Measurements from ENCODE around the gene MED8. TPM values are rescaled to one million over a fixed set of nuclear protein-coding genes. Genes with fewer than 3 reads are reported as not detected.
A peak's percentile ranks its signal among the peaks of the same experiment; 100 is the strongest.

The MED8 gene
- total and polyA plus RNA-seq, 2 of the 13 experiments (the other 11 are each of a cell fraction or from before 2014, with no cell fraction given): 16.9 to 77.4 TPM

DNA sequence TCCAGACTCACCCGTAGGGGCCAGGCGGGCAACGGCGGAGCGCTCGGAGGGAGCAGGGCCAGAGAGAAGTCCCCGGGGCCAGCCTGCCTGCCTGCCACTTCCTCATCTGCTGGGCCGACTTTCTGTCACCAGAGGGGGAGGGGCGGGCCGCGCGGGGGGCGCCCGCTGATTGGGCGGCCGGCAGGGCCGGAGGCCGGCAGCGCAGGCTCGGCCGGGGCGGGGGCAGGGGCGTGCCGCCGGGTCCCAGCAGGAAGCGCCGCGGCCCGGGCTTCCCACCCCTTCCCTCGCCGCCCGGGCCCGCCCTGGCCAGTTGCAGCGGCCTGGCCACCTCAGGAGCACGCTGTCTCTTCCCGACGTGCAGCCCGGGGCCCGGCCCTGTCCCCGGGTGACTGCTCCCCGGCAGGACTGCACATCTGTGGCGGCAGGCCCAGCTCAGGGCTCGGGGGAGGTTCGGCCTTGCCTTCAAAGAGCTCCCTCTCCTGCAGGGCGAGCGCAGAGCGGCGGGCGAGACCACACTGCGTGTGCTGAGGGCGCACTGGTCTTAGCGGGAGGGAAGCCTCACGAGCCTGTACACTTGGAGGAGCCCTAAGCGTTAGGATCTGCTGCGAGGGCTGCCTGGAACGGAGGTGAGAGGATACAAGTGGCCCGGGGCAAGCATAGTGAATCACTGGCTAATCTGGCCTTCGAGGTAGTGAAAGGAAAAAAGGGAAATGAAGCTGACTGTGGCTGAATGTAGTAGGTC lies 21.5 kb downstream of the MED8 start, which contains the start of gene ELOVL1 (continued):
- TF ChIP-seq, protein P1, sequence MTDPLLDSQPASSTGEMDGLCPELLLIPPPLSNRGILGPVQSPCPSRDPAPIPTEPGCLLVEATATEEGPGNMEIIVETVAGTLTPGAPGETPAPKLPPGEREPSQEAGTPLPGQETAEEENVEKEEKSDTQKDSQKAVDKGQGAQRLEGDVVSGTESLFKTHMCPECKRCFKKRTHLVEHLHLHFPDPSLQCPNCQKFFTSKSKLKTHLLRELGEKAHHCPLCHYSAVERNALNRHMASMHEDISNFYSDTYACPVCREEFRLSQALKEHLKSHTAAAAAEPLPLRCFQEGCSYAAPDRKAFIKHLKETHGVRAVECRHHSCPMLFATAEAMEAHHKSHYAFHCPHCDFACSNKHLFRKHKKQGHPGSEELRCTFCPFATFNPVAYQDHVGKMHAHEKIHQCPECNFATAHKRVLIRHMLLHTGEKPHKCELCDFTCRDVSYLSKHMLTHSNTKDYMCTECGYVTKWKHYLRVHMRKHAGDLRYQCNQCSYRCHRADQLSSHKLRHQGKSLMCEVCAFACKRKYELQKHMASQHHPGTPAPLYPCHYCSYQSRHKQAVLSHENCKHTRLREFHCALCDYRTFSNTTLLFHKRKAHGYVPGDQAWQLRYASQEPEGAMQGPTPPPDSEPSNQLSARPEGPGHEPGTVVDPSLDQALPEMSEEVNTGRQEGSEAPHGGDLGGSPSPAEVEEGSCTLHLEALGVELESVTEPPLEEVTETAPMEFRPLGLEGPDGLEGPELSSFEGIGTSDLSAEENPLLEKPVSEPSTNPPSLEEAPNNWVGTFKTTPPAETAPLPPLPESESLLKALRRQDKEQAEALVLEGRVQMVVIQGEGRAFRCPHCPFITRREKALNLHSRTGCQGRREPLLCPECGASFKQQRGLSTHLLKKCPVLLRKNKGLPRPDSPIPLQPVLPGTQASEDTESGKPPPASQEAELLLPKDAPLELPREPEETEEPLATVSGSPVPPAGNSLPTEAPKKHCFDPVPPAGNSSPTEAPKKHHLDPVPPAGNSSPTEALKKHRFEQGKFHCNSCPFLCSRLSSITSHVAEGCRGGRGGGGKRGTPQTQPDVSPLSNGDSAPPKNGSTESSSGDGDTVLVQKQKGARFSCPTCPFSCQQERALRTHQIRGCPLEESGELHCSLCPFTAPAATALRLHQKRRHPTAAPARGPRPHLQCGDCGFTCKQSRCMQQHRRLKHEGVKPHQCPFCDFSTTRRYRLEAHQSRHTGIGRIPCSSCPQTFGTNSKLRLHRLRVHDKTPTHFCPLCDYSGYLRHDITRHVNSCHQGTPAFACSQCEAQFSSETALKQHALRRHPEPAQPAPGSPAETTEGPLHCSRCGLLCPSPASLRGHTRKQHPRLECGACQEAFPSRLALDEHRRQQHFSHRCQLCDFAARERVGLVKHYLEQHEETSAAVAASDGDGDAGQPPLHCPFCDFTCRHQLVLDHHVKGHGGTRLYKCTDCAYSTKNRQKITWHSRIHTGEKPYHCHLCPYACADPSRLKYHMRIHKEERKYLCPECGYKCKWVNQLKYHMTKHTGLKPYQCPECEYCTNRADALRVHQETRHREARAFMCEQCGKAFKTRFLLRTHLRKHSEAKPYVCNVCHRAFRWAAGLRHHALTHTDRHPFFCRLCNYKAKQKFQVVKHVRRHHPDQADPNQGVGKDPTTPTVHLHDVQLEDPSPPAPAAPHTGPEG (CRISPR knock-in tag; IDR thresholded peaks at IDR 0.05): peak; percentile 87
- TF ChIP-seq, protein P2, sequence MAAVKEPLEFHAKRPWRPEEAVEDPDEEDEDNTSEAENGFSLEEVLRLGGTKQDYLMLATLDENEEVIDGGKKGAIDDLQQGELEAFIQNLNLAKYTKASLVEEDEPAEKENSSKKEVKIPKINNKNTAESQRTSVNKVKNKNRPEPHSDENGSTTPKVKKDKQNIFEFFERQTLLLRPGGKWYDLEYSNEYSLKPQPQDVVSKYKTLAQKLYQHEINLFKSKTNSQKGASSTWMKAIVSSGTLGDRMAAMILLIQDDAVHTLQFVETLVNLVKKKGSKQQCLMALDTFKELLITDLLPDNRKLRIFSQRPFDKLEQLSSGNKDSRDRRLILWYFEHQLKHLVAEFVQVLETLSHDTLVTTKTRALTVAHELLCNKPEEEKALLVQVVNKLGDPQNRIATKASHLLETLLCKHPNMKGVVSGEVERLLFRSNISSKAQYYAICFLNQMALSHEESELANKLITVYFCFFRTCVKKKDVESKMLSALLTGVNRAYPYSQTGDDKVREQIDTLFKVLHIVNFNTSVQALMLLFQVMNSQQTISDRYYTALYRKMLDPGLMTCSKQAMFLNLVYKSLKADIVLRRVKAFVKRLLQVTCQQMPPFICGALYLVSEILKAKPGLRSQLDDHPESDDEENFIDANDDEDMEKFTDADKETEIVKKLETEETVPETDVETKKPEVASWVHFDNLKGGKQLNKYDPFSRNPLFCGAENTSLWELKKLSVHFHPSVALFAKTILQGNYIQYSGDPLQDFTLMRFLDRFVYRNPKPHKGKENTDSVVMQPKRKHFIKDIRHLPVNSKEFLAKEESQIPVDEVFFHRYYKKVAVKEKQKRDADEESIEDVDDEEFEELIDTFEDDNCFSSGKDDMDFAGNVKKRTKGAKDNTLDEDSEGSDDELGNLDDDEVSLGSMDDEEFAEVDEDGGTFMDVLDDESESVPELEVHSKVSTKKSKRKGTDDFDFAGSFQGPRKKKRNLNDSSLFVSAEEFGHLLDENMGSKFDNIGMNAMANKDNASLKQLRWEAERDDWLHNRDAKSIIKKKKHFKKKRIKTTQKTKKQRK (IDR thresholded peaks at IDR 0.05; ENCODE audit: low read length): no peak
- TF ChIP-seq MAFG (CRISPR knock-in tag; IDR thresholded peaks at IDR 0.05) (no peak), SATB2 (CRISPR knock-in tag; IDR thresholded peaks at IDR 0.05) (no peak), ZKSCAN1 (IDR thresholded peaks at IDR 0.05; ENCODE audit: low read length) (no peak), BHLHE40 (IDR thresholded peaks at IDR 0.05; ENCODE audit: low read length) (no peak), SMAD1 (CRISPR knock-in tag; IDR thresholded peaks at IDR 0.05; ENCODE audit: borderline replicate concordance, low read depth) (peak; percentile 82; the same call in 1 of the 2 replicates)
- TF ChIP-seq, protein P3, sequence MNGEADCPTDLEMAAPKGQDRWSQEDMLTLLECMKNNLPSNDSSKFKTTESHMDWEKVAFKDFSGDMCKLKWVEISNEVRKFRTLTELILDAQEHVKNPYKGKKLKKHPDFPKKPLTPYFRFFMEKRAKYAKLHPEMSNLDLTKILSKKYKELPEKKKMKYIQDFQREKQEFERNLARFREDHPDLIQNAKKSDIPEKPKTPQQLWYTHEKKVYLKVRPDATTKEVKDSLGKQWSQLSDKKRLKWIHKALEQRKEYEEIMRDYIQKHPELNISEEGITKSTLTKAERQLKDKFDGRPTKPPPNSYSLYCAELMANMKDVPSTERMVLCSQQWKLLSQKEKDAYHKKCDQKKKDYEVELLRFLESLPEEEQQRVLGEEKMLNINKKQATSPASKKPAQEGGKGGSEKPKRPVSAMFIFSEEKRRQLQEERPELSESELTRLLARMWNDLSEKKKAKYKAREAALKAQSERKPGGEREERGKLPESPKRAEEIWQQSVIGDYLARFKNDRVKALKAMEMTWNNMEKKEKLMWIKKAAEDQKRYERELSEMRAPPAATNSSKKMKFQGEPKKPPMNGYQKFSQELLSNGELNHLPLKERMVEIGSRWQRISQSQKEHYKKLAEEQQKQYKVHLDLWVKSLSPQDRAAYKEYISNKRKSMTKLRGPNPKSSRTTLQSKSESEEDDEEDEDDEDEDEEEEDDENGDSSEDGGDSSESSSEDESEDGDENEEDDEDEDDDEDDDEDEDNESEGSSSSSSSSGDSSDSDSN (CRISPR knock-in tag; IDR thresholded peaks at IDR 0.05): peak; percentile 98
- TF ChIP-seq, protein P4, sequence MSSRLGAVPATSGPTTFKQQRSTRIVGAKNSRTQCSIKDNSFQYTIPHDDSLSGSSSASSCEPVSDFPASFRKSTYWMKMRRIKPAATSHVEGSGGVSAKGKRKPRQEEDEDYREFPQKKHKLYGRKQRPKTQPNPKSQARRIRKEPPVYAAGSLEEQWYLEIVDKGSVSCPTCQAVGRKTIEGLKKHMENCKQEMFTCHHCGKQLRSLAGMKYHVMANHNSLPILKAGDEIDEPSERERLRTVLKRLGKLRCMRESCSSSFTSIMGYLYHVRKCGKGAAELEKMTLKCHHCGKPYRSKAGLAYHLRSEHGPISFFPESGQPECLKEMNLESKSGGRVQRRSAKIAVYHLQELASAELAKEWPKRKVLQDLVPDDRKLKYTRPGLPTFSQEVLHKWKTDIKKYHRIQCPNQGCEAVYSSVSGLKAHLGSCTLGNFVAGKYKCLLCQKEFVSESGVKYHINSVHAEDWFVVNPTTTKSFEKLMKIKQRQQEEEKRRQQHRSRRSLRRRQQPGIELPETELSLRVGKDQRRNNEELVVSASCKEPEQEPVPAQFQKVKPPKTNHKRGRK (CRISPR knock-in tag; IDR thresholded peaks at IDR 0.05): no peak
- TF ChIP-seq, protein P5, sequence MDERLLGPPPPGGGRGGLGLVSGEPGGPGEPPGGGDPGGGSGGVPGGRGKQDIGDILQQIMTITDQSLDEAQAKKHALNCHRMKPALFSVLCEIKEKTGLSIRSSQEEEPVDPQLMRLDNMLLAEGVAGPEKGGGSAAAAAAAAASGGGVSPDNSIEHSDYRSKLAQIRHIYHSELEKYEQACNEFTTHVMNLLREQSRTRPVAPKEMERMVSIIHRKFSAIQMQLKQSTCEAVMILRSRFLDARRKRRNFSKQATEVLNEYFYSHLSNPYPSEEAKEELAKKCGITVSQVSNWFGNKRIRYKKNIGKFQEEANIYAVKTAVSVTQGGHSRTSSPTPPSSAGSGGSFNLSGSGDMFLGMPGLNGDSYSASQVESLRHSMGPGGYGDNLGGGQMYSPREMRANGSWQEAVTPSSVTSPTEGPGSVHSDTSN (CRISPR knock-in tag; IDR thresholded peaks at IDR 0.05): no peak
- TF ChIP-seq, protein P6, sequence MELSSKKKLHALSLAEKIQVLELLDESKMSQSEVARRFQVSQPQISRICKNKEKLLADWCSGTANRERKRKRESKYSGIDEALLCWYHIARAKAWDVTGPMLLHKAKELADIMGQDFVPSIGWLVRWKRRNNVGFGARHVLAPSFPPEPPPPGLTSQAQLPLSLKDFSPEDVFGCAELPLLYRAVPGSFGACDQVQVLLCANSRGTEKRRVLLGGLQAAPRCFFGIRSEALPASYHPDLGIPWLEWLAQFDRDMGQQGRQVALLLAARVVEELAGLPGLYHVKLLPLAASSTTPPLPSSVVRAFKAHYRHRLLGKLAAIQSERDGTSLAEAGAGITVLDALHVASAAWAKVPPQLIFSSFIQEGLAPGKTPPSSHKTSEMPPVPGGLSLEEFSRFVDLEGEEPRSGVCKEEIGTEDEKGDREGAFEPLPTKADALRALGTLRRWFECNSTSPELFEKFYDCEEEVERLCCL (CRISPR knock-in tag; IDR thresholded peaks at IDR 0.05; ENCODE audit: borderline replicate concordance): no peak; the same call in 1 of the 2 replicates

Data from HepG2 (cell line).